ENCODE data around the gene CALCOCO1.

GRCh38 chr12:53709671-53710070 is 17.6 kb downstream of the CALCOCO1 start:
- TF ChIP-seq, protein P1, sequence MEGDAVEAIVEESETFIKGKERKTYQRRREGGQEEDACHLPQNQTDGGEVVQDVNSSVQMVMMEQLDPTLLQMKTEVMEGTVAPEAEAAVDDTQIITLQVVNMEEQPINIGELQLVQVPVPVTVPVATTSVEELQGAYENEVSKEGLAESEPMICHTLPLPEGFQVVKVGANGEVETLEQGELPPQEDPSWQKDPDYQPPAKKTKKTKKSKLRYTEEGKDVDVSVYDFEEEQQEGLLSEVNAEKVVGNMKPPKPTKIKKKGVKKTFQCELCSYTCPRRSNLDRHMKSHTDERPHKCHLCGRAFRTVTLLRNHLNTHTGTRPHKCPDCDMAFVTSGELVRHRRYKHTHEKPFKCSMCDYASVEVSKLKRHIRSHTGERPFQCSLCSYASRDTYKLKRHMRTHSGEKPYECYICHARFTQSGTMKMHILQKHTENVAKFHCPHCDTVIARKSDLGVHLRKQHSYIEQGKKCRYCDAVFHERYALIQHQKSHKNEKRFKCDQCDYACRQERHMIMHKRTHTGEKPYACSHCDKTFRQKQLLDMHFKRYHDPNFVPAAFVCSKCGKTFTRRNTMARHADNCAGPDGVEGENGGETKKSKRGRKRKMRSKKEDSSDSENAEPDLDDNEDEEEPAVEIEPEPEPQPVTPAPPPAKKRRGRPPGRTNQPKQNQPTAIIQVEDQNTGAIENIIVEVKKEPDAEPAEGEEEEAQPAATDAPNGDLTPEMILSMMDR (conservative IDR thresholded peaks at IDR 0.05; ENCODE audit: low read length) = no peak
- no peak for TF ChIP-seq EZH2phosphoT487 (IDR thresholded peaks at IDR 0.05; ENCODE audit: borderline replicate concordance)
